Measurements from ENCODE around the gene PLVAP.

The PLVAP gene

DNA sequence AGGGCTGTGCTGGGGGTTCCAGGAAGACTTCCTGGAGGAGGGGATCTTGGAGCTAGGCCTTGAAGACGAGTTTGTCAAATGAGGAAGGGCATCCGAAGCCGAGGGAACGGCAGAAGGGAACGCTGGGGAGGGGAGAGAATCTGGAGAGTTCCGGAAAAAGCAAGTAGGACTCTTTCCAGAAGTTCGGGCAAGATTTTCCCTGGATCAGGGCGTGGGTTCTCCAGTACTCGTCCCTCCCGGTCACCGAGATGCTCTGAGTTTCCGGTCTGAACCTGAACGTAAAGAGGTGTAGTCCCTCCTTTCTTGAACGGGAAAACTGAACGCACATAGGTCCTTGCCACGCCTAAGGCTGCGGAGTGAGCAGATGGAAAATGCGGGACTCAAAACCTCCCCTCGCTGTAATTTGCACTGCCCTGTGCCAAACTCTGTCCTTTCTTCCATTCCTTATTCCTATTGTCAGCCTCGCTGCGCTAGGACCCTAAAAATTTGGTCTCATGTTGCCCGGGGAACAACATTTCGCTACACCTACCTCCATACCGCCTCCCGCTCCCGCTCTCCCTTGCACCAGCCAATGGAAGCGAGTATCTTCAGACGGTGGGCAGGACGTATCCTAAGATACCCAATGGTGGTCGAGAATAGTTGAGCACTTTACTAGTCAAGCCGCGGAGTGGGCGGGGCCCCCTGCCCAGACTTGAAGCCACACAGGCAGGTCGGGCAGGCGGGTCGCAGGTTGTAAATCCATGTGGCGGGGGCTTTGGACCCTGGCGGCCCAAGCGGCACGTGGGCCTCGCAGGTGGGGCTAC, 40.1 kb downstream of the PLVAP start, which contains the start of gene GTPBP3 (continued):
- TF ChIP-seq, protein P1, sequence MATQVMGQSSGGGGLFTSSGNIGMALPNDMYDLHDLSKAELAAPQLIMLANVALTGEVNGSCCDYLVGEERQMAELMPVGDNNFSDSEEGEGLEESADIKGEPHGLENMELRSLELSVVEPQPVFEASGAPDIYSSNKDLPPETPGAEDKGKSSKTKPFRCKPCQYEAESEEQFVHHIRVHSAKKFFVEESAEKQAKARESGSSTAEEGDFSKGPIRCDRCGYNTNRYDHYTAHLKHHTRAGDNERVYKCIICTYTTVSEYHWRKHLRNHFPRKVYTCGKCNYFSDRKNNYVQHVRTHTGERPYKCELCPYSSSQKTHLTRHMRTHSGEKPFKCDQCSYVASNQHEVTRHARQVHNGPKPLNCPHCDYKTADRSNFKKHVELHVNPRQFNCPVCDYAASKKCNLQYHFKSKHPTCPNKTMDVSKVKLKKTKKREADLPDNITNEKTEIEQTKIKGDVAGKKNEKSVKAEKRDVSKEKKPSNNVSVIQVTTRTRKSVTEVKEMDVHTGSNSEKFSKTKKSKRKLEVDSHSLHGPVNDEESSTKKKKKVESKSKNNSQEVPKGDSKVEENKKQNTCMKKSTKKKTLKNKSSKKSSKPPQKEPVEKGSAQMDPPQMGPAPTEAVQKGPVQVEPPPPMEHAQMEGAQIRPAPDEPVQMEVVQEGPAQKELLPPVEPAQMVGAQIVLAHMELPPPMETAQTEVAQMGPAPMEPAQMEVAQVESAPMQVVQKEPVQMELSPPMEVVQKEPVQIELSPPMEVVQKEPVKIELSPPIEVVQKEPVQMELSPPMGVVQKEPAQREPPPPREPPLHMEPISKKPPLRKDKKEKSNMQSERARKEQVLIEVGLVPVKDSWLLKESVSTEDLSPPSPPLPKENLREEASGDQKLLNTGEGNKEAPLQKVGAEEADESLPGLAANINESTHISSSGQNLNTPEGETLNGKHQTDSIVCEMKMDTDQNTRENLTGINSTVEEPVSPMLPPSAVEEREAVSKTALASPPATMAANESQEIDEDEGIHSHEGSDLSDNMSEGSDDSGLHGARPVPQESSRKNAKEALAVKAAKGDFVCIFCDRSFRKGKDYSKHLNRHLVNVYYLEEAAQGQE (tag by site-specific recombination; IDR thresholded peaks at IDR 0.05), result peak; percentile 73
- peak; percentile 84 for TF ChIP-seq ZBTB6 (tag by site-specific recombination; IDR thresholded peaks at IDR 0.05)
- peak; percentile 100 for TF ChIP-seq ZBTB11 (tag by site-specific recombination; conservative IDR thresholded peaks at IDR 0.05; ENCODE audit: low read depth)
- peak; percentile 99 for TF ChIP-seq KLF17 (tag by site-specific recombination; IDR thresholded peaks at IDR 0.05)
- no peak for TF ChIP-seq ZNF433 (tag by site-specific recombination; IDR thresholded peaks at IDR 0.05; ENCODE audit: low read depth)
- no peak for TF ChIP-seq ZNF544 (tag by site-specific recombination; IDR thresholded peaks at IDR 0.05)
- no peak for TF ChIP-seq ZNF624 (tag by site-specific recombination; IDR thresholded peaks at IDR 0.05)
- TF ChIP-seq ZXDB (tag by site-specific recombination; IDR thresholded peaks at IDR 0.05), result peak; percentile 99
- TF ChIP-seq ZEB2 (tag by site-specific recombination; IDR thresholded peaks at IDR 0.05), result peak; percentile 90
- TF ChIP-seq BCL11B (tag by site-specific recombination; IDR thresholded peaks at IDR 0.05; ENCODE audit: low read depth), result no peak
- no peak for TF ChIP-seq ZNF248 (tag by site-specific recombination; IDR thresholded peaks at IDR 0.05)
- TF ChIP-seq ZBTB26 (tag by site-specific recombination; optimal IDR thresholded peaks at IDR 0.05), result no peak
- no peak; the same call in 1 of the 2 replicates for TF ChIP-seq HOXC10 (CRISPR knock-in tag; IDR thresholded peaks at IDR 0.05)
- TF ChIP-seq MEIS1 (CRISPR knock-in tag; IDR thresholded peaks at IDR 0.05; ENCODE audit: borderline replicate concordance), result no peak
- TF ChIP-seq, protein P2, sequence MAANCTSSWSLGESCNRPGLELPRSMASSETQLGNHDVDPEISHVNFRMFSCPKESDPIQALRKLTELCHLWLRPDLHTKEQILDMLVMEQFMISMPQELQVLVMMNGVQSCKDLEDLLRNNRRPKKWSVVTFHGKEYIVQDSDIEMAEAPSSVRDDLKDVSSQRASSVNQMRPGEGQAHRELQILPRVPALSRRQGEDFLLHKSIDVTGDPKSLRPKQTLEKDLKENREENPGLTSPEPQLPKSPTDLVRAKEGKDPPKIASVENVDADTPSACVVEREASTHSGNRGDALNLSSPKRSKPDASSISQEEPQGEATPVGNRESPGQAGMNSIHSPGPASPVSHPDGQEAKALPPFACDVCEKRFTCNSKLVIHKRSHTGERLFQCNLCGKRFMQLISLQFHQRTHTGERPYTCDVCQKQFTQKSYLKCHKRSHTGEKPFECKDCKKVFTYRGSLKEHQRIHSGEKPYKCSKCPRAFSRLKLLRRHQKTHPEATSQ (tag by site-specific recombination; IDR thresholded peaks at IDR 0.05), result peak; percentile 77
- TF ChIP-seq ZNF610 (tag by site-specific recombination; IDR thresholded peaks at IDR 0.05; ENCODE audit: borderline replicate concordance), result peak; percentile 20
- peak; percentile 71; the same call in 1 of the 2 replicates for TF ChIP-seq ZNF768 (tag by site-specific recombination; IDR thresholded peaks at IDR 0.05)
- TF ChIP-seq ZNF426 (tag by site-specific recombination; IDR thresholded peaks at IDR 0.05), result no peak
- peak; percentile 61; the same call in 1 of the 2 replicates for TF ChIP-seq PBX3 (CRISPR knock-in tag; IDR thresholded peaks at IDR 0.05)
- no peak for TF ChIP-seq ZNF169 (tag by site-specific recombination; IDR thresholded peaks at IDR 0.05)
- TF ChIP-seq, protein P3, sequence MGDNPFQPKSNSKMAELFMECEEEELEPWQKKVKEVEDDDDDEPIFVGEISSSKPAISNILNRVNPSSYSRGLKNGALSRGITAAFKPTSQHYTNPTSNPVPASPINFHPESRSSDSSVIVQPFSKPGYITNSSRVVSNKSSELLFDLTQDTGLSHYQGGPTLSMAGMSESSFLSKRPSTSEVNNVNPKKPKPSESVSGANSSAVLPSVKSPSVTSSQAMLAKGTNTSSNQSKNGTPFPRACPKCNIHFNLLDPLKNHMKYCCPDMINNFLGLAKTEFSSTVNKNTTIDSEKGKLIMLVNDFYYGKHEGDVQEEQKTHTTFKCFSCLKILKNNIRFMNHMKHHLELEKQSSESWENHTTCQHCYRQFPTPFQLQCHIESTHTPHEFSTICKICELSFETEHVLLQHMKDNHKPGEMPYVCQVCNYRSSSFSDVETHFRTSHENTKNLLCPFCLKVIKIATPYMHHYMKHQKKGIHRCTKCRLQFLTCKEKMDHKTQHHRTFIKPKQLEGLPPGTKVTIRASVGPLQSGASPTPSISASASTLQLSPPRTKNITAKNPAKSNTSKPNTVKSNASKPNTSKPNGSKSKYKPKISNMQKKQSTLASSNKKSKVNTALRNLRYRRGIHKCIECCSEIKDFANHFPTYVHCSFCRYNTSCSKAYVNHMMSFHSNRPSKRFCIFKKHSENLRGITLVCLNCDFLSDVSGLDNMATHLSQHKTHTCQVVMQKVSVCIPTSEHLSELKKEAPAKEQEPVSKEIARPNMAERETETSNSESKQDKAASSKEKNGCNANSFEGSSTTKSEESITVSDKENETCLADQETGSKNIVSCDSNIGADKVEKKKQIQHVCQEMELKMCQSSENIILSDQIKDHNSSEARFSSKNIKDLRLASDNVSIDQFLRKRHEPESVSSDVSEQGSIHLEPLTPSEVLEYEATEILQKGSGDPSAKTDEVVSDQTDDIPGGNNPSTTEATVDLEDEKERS (tag by site-specific recombination; IDR thresholded peaks at IDR 0.05), result peak; percentile 77; the same call in 1 of the 2 replicates
- TF ChIP-seq EGR2 (tag by site-specific recombination; IDR thresholded peaks at IDR 0.05; ENCODE audit: low read depth), result peak; percentile 87

All from HEK293 (cell line).